Activated CD8-positive, alpha-beta memory T cell treated with anti-CD3 and anti-CD28 coated beads, Interleukin-2, amount 50 U/mL, for 1 hour (primary cell): ENCODE results near the gene E2F7.
"Not testable (repeated sequence)": the region's sequence is repeated elsewhere in the genome, so short reads cannot be mapped to it uniquely, and the experiment has no call there.

Experiments used
- DNase-seq: peaks from one replicate; pipeline ENCODE4 v3.0.0-alpha.2; 2020; ENCODE audit errors: extremely low read depth

Gene E2F7

GRCh38 chr12:77065361-77066204 is at the start of gene E2F7:
E2F7 (minus strand) TSS chr12:77065569; CDS start chr12:77064635, 934 bp downstream.
- DNase-seq: peak; percentile 24

- DNase-seq: no peak
These were observed 48.6 kb upstream of the E2F7 start for GRCh38 chr12:77113971-77114370.

- no peak for DNase-seq
These were observed 43.3 kb upstream of the E2F7 start for GRCh38 chr12:77108707-77109106.

- DNase-seq: no peak
These were observed 41.8 kb upstream of the E2F7 start for GRCh38 chr12:77107121-77107520.

GRCh38 chr12:77104792-77105191 is 39.4 kb upstream of the E2F7 start:
- DNase-seq: no peak

GRCh38 chr12:77104286-77104685 is 38.9 kb upstream of the E2F7 start:
- no peak for DNase-seq

- DNase-seq: no peak
These were observed 37.3 kb upstream of the E2F7 start for GRCh38 chr12:77102691-77103090.

GRCh38 chr12:77102123-77102522 is 36.8 kb upstream of the E2F7 start:
- no peak for DNase-seq

GRCh38 chr12:77099799-77100198 is 34.4 kb upstream of the E2F7 start:
- no peak for DNase-seq

GRCh38 chr12:77097846-77098245 is 32.5 kb upstream of the E2F7 start:
- DNase-seq: no peak

GRCh38 chr12:77092227-77092626 is 26.9 kb upstream of the E2F7 start:
- DNase-seq: not testable (repeated sequence)

- no peak for DNase-seq
These were observed 24.4 kb upstream of the E2F7 start for GRCh38 chr12:77089686-77090220.

GRCh38 chr12:77087427-77087826 is 22.1 kb upstream of the E2F7 start:
- DNase-seq: no peak

GRCh38 chr12:77082021-77082420 is 16.7 kb upstream of the E2F7 start:
- DNase-seq: no peak

GRCh38 chr12:77079631-77080030 is 14.3 kb upstream of the E2F7 start:
- DNase-seq: no peak

- DNase-seq: no peak
These were observed 12.9 kb upstream of the E2F7 start for GRCh38 chr12:77078231-77078630.

- DNase-seq: no peak
These were observed 11.5 kb upstream of the E2F7 start for GRCh38 chr12:77076886-77077285.

- not testable (repeated sequence) for DNase-seq
These were observed 8.5 kb upstream of the E2F7 start for GRCh38 chr12:77073894-77074293.

- DNase-seq: no peak
These were observed 7.6 kb upstream of the E2F7 start for GRCh38 chr12:77072833-77073495.

- no peak for DNase-seq
These were observed 5.6 kb upstream of the E2F7 start for GRCh38 chr12:77070800-77071449.

GRCh38 chr12:77070382-77070781 is 5.0 kb upstream of the E2F7 start:
- DNase-seq: no peak

GRCh38 chr12:77064896-77065360 is 441 bp downstream of the E2F7 start:
- no peak for DNase-seq
